Activated T-helper 17 cell treated with anti-CD3 and anti-CD28 coated beads, Interleukin-2, amount 50 U/mL, for 72 hours (primary cell): ENCODE measurements around the gene KCNK13. TPM values are rescaled to one million over a fixed set of nuclear protein-coding genes. Genes with fewer than 3 reads are reported as not detected.
"Not testable (repeated sequence)": the region's sequence is repeated elsewhere in the genome, so short reads cannot be mapped to it uniquely, and the experiment has no call there.

Experiments
- ATAC-seq: fragments of 150-1000 bp; cut with Tn5 transposase; replicated peaks from 2 replicates; pipeline ENCODE4 v1.10.0; 2021; ENCODE audit warnings: mild to moderate bottlenecking, moderate library complexity
- H3K27ac Mint-ChIP-seq: one replicate; pipeline ENCODE4 v1.8.0; 2022; ENCODE audit warnings: mixed read lengths
- H3K27me3 Mint-ChIP-seq: one replicate; pipeline ENCODE4 v1.8.0; 2022; ENCODE audit warnings: mixed read lengths
- H3K36me3 Mint-ChIP-seq: one replicate; pipeline ENCODE4 v1.8.0; 2022; ENCODE audit warnings: low read depth, mild to moderate bottlenecking, mixed read lengths
- H3K4me1 Mint-ChIP-seq: one replicate; pipeline ENCODE4 v1.8.0; 2022; ENCODE audit warnings: mixed read lengths
- H3K4me3 Mint-ChIP-seq: one replicate; pipeline ENCODE4 v1.8.0; 2022; ENCODE audit warnings: mild to moderate bottlenecking, mixed read lengths
- H3K9me3 Mint-ChIP-seq: one replicate; pipeline ENCODE4 v1.8.0; 2022; ENCODE audit warnings: mixed read lengths
- total RNA-seq, 2 donors: library from RNA; stranded (reverse); gene quantifications; one replicate each; pipeline ENCODE4 v1.2.3, GENCODE V29; 2022

KCNK13 gene
- total RNA-seq, result under 1 TPM; 0.11 to 0.30 TPM

DNA sequence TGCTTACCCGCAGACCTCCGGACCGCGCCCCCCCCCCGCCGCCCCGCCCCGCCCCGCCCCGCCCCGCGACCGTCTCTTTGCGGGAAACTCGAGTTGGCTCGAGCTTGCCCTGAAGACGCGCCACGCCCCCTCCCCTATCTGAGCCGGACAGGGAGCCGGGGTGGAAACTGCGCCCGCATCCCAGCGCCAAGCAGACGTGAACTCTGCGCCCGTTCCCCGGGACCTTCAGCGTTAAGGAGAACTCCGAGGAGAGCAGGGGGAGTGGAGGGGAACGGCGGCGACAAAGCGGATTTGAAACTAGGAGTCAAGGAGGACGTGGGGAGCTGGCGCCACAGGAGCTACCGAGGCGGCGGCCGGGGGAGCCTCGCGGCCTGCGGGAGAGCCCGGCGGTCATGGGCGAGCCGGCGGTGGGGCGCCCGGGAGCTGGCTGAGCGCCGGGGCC, at the start of gene KCNK13:
KCNK13 (plus strand) TSS at position 310 of the 442 bp plus-strand sequence. CDS start 212 bp downstream, outside the sequence.
- H3K36me3 Mint-ChIP-seq, result peaks cover 5% of the 10 kb centered on the region
- no peak for ATAC-seq

GRCh38 chr14:90017371-90017770, 44.4 kb upstream of the KCNK13 start:
- Mint-ChIP-seq H3K27me3 (no peaks in the 10 kb centered on the region), H3K27ac (no peak overlapping the region), H3K9me3 (no peaks in the 10 kb centered on the region), H3K36me3 (peaks cover 97% of the 10 kb centered on the region), H3K4me3 (no peak overlapping the region), H3K4me1 (peaks cover 6% of the 10 kb centered on the region)
- no peak for ATAC-seq

More for the DNA sequence above, at the start of gene KCNK13:
- no peak within 1 kb of the TSS for H3K27ac Mint-ChIP-seq
- no peaks in the 10 kb centered on the region for H3K9me3 Mint-ChIP-seq
- H3K4me1 Mint-ChIP-seq, result peaks cover 15% of the 10 kb centered on the region
- peaks cover 58% of the 10 kb centered on the region for H3K27me3 Mint-ChIP-seq
- H3K4me3 Mint-ChIP-seq, result peak within 1 kb of the TSS; percentile 74

DNA sequence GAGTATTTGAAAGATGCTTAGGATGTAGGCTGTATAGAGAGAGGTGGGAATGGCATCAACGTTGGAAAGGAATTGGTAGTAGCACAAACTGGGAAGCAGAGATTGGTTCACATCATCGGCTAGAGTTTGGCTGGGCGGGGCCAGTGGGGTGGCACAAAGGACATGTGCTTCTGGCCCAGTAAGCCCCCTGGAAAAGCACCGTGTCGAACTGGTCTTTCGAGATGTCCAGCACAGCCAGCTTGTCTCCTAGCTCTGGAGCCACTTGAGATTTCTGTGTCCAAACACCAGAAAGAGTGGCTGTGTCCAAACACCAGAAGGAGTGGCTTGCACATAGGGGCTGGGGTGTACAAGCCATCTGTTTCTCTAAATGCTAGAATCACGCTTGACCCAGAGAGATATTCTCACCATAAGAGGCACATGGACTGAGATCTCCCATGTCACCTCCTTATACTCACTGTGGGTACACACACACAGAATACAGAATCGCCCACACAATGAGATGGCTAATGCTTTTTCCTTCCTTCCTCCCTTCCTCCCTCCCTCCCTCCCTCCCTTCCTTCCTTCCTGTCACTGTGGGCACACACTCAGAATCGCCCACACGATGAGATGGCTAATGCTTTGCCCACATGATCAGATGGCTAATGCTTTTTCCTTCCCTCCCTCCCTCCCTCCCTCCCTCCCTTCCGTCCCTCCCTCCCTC, 41.8 kb upstream of the KCNK13 start:
- peaks cover 6% of the 10 kb centered on the region for H3K4me1 Mint-ChIP-seq
- H3K27me3 Mint-ChIP-seq, result no peaks in the 10 kb centered on the region
- ATAC-seq, result peak; percentile 50
- H3K4me3 Mint-ChIP-seq, result no peak overlapping the region
- H3K27ac Mint-ChIP-seq, result no peak overlapping the region
- no peaks in the 10 kb centered on the region for H3K9me3 Mint-ChIP-seq
- peaks cover 97% of the 10 kb centered on the region for H3K36me3 Mint-ChIP-seq

DNA sequence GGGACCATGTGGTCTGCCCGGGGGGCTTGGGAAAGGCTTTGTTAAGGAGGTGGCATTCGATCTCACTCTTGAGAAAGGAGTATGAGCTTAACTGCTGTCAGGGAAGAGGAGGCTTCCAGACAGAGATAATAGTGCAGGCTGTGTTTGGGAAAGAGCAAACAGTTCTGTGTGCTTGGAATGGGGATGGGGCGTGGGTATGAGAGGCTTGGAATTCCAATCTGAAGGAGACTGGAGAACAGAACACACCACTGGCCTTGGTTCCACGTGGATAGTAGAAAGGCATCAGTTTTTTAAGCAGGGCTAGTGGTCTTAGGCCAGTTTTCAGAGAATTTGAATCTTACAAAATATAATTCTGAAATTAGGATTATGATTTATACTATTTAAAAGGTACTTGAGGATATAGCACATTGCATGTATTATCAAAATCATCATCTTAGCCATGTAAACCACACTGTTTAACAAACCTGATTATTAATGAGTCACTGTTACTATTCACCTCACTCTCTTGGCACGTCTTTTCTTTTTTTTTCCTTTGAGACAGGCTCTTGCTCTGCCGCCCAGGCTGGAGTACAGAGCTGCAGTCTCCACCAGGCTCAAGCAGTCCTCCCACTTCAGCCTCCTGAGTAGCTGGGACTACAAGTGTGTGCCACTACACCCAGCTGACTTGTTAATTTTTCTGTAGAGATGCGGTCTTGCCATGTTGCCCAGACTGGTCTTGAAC, 38.5 kb upstream of the KCNK13 start:
- Mint-ChIP-seq H3K4me3 (no peak overlapping the region), H3K27ac (no peak overlapping the region), H3K36me3 (peaks cover 97% of the 10 kb centered on the region), H3K9me3 (no peaks in the 10 kb centered on the region), H3K4me1 (peaks cover 6% of the 10 kb centered on the region), H3K27me3 (no peaks in the 10 kb centered on the region)
- ATAC-seq, result no peak

DNA sequence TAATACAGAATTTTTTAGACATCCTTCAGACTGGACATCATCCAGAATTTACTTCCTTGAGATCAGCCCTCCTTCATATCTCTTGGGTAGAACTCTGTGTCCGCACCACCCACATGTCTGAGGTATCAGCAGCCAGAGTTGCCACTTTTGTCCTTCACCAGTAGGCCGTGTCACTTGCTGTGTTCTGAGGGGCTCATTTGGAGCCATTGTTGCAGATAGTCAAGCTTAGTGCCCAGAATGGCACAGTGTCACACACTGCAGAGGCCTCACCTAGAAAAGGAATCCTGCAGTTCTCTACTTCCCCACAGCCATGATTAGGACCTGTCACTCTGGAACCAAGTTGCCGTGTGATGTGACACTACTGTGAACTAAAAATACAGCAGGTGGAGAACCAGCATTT, 36.9 kb upstream of the KCNK13 start:
- Mint-ChIP-seq H3K4me3 (no peak overlapping the region), H3K9me3 (no peaks in the 10 kb centered on the region), H3K27me3 (no peaks in the 10 kb centered on the region), H3K4me1 (peaks cover under 1% of the 10 kb centered on the region), H3K27ac (no peak overlapping the region), H3K36me3 (peaks cover 93% of the 10 kb centered on the region)
- no peak for ATAC-seq

DNA sequence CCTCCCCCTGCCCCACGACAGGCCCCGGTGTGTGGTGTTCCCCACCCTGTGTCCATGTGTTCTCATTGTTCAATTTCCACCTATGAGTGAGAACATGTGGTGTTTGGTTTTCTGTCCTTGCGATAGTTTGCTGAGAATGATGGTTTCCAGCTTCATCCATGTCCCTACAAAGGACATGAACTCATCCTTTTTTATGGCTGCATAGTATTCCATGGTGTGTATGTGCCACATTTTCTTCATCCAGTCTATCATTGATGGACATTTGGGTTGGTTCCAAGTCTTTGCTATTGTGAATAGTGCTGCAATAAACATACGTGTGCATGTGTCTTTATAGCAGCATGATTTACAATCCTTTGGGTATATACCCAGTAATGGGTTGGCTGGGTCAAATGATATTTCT, 35.2 kb upstream of the KCNK13 start:
- H3K27me3 Mint-ChIP-seq, H3K4me1 Mint-ChIP-seq, H3K27ac Mint-ChIP-seq, ATAC-seq, H3K4me3 Mint-ChIP-seq, H3K9me3 Mint-ChIP-seq: not testable (repeated sequence)
- peaks cover 90% of the 10 kb centered on the region for H3K36me3 Mint-ChIP-seq

- Mint-ChIP-seq H3K9me3 (no peaks in the 10 kb centered on the region), H3K4me3 (no peak overlapping the region)
These were observed 34.0 kb upstream of the KCNK13 start for GRCh38 chr14:90027842-90028241.

DNA sequence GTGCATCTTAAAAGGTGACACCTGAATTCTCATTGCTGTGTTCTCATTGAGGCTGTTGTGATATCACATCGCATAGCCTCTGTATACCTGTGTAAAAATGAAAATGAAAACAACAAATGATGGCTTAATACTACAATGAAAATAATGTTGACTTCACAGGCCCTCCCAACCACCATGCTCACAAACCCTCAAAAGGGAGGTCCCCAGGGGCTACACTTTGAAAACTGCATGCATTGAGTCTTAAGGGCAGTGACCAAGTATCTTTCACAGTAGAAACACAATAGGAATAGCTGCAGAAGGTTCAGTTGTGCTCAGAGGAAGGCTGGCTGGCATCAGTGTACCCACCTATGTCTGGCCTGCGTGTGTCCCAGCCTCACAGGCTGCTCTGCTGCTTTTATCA, 27.6 kb upstream of the KCNK13 start:
- Mint-ChIP-seq H3K36me3 (peaks cover 89% of the 10 kb centered on the region), H3K27ac (no peak overlapping the region), H3K27me3 (no peaks in the 10 kb centered on the region), H3K4me1 (peaks cover 11% of the 10 kb centered on the region), H3K9me3 (no peaks in the 10 kb centered on the region), H3K4me3 (no peak overlapping the region)
- ATAC-seq, result no peak

More at GRCh38 chr14:90027842-90028241, 34.0 kb upstream of the KCNK13 start:
- ATAC-seq, result no peak
- no peak overlapping the region for H3K27ac Mint-ChIP-seq
- H3K4me1 Mint-ChIP-seq, result peaks cover 4% of the 10 kb centered on the region
- no peaks in the 10 kb centered on the region for H3K27me3 Mint-ChIP-seq
- peaks cover 90% of the 10 kb centered on the region for H3K36me3 Mint-ChIP-seq

DNA sequence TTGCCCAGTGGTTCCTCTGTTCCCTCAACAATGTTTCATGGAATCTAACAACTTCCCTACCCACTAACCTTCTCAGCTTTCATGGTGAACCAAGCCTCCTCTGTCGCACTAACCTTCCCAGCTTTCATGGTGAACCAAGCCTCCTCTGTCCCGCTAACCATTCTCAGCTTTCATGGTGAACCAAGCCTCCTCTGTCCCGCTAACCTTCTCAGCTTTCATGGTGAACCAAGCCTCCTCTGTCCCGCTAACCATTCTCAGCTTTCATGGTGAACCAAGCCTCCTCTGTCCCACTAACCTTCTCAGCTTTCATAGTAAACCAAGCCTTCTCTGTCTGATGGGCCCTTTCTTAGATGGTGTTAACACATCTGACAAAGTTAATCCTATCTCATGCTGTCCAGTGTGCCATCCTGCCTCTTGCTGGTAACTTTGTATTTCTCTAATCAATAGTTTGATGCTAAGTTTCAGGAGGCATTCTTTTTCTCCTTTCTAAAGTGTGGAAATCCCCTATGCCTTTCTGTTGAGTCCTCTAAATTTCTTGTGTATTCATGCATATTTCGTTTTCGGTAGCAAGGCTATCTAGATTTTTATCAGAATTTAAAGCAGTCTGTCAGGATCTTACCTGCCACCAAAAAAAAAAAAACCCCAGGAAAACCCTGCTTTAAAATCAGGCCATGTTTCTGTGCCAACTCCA, 26.8 kb upstream of the KCNK13 start:
- Mint-ChIP-seq H3K4me3 (peak overlapping the region; percentile 38), H3K27ac (peak overlapping the region; percentile 73), H3K4me1 (peaks cover 11% of the 10 kb centered on the region), H3K9me3 (no peaks in the 10 kb centered on the region), H3K36me3 (peaks cover 92% of the 10 kb centered on the region), H3K27me3 (no peaks in the 10 kb centered on the region)
- ATAC-seq, result peak; percentile 57

DNA sequence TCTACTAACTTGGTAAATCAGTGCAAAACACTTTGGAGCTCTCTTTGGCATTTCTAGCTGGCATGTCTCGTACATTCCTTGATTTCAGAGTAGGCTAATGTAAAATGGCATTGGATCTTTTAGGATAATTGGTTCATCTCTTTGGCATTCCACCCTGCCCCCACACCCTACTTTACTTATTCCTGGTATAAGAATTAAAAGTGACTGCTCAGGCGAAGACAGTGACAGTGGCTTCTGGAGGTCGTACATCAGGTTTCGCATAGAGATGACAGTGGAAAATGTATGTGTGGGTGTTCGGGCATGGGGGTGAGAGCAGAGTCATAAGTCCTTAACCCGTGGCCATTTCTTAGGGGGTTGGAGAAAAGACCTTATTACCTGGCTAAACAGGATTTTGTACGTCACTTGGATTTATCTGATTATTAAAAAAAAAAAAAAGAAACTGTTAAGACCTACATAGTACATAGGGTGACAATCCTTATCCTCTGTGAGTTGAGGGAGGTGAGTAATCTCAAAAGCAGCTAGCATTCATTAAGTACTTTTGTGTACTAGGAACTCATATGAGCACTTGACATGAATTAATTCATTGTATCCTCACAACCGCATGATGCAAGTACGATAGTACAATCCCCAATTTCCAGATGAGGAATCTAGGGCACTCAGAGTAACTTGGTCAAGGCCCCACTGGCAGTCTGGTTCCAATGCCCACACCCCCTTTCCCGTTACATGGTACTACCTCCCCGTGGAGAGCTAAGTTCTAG, 22.4 kb upstream of the KCNK13 start:
- Mint-ChIP-seq H3K36me3 (peaks cover 98% of the 10 kb centered on the region), H3K27ac (no peak overlapping the region), H3K4me3 (no peak overlapping the region), H3K4me1 (peaks cover 7% of the 10 kb centered on the region), H3K27me3 (no peaks in the 10 kb centered on the region), H3K9me3 (no peaks in the 10 kb centered on the region)
- no peak for ATAC-seq

DNA sequence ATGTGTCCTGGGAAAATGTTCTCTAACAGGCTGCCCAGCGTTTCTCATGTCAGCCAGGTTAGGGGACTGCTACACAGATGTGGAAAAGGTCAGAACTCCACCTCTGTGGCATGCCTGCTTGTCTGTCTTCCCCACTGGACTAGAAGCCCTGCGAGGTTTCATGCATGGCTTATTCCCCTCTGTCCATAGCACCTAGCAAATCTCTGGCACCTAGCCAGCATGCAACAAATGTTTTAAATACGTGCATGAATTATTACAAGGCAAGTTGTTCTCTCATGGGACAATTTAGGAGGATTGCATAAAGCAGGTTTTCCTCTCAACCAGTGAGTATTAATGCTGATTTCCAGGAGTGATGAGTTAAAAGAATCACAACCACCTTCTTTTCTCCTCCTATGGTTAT, 21.4 kb upstream of the KCNK13 start:
- Mint-ChIP-seq H3K27me3 (no peaks in the 10 kb centered on the region), H3K36me3 (peaks cover 94% of the 10 kb centered on the region), H3K4me3 (no peak overlapping the region), H3K27ac (no peak overlapping the region), H3K4me1 (peaks cover under 1% of the 10 kb centered on the region), H3K9me3 (no peaks in the 10 kb centered on the region)
- ATAC-seq, result no peak

- H3K27ac Mint-ChIP-seq, result peak overlapping the region; percentile 22
These were observed 19.1 kb upstream of the KCNK13 start for GRCh38 chr14:90042496-90043252.

GRCh38 chr14:90045616-90046015, 16.2 kb upstream of the KCNK13 start:
- no peak overlapping the region for H3K27ac Mint-ChIP-seq
- H3K27me3 Mint-ChIP-seq, result no peaks in the 10 kb centered on the region
- H3K4me1 Mint-ChIP-seq, result no peaks in the 10 kb centered on the region
- no peak for ATAC-seq
- H3K36me3 Mint-ChIP-seq, result peaks cover 50% of the 10 kb centered on the region
- no peaks in the 10 kb centered on the region for H3K9me3 Mint-ChIP-seq
- H3K4me3 Mint-ChIP-seq, result no peak overlapping the region

More at GRCh38 chr14:90042496-90043252, 19.1 kb upstream of the KCNK13 start:
- H3K4me1 Mint-ChIP-seq, result no peaks in the 10 kb centered on the region
- no peak overlapping the region for H3K4me3 Mint-ChIP-seq
- ATAC-seq, result peak; percentile 39
- no peaks in the 10 kb centered on the region for H3K9me3 Mint-ChIP-seq
- H3K36me3 Mint-ChIP-seq, result peaks cover 75% of the 10 kb centered on the region
- no peaks in the 10 kb centered on the region for H3K27me3 Mint-ChIP-seq
